Stomach (tissue), 9 donors: Measurements from ENCODE around the gene BACE2. TPM values are rescaled to one million over a fixed set of nuclear protein-coding genes. Genes with fewer than 3 reads are reported as not detected.

Source experiments
- DNase-seq, 2 donors: peaks; one replicate each; pipeline versions ENCODE4 v3.0.0 to v3.0.0-alpha.2; 2013 to 2019
- H3K27ac ChIP-seq, 5 donors: fragments of 200-600 bp in 4 of 5; sonication (generic) in 4 of 5; one replicate each; pipeline ENCODE4 v1.5.1; 2013 to 2019; ENCODE audit warnings: mild to moderate bottlenecking in 1 of 5, moderate library complexity in 1 of 5
- H3K27me3 ChIP-seq, 3 donors: fragments of 200-600 bp; sonication (generic); one replicate each; pipeline ENCODE4 v1.5.1; 2017 to 2019; ENCODE audit warnings: mixed run types in 1 of 3
- H3K36me3 ChIP-seq, 4 donors: fragments of 200-600 bp; sonication (generic); 1 replicate in 3 of 4; 2 replicates in 1 of 4; pipeline ENCODE4 v1.5.1; 2016 to 2019
- H3K4me1 ChIP-seq, 4 donors: fragments of 200-600 bp; sonication (generic); one replicate each; pipeline ENCODE4 v1.5.1; 2016 to 2019
- H3K4me3 ChIP-seq, 4 donors: fragments of 200-600 bp; sonication (generic) in 3 of 4; one replicate each; pipeline ENCODE4 v1.5.1; 2016 to 2019; ENCODE audit warnings: mild to moderate bottlenecking in 1 of 4
- H3K9me3 ChIP-seq, 4 donors: fragments of 200-600 bp; sonication (generic); one replicate each; pipeline ENCODE4 v1.5.1; 2016 to 2019
- EP300 ChIP-seq: sonication (generic); formaldehyde crosslinking; IDR thresholded peaks from one replicate; pipeline ENCODE4 v1.6.1; 2017; ENCODE audit warnings: antibody characterized with exemption
- POLR2A ChIP-seq, 4 donors: fragments of 450-650 bp; IDR thresholded peaks; one replicate each; pipeline ENCODE4 v1.6.1; 2016; ENCODE audit warnings: antibody characterized with exemption in 4 of 4, control low read depth in 2 of 4, mild to moderate bottlenecking in 1 of 4, moderate library complexity in 1 of 4
- POLR2AphosphoS5 ChIP-seq, 3 donors: sonication (generic); formaldehyde crosslinking; IDR thresholded peaks; one replicate each; pipeline ENCODE4 v1.6.1; 2016; ENCODE audit warnings: antibody characterized with exemption in 3 of 3
- WGBS, 5 donors: extraction: QIAGEN DNeasy Blood & Tissue Kit in 3 of 5; methylation state at CpG; one replicate each; pipeline versions ENCODE4 v1.1.5 to v1.1.7; 2013 to 2018; 5-methylcytosine and 5-hydroxymethylcytosine counted together
- intact Hi-C: fragments of 100-400 bp; cut with DNase I; formaldehyde crosslinking; loops from one replicate; pipeline ENCODE4 v1.15.1; 2023; ENCODE audit warnings: low total_unique reads
- polyA plus RNA-seq, 3 donors: library from polyadenylated mRNA; stranded (reverse); fragments of 200-250 nt; gene quantifications; one replicate each; pipeline ENCODE4 v1.2.3, GENCODE V29; 2013
- total RNA-seq, 5 donors: library from RNA; depleted of rRNA; stranded (reverse); fragments of >200 nt; gene quantifications; one replicate each; pipeline versions ENCODE4 v1.1.0 to v1.2.3, GENCODE V29; 2014 to 2016
- TF ChIP-seq, protein P1 (sequence below), 7 experiments: fragments of 450-650 bp in 4 of 7; fragments of 200-600 bp in 3 of 7; sonication (generic) in 3 of 7; IDR thresholded peaks; one replicate each; pipeline ENCODE4 v1.5.1; 2016 to 2019; ENCODE audit warnings: antibody characterized with exemption in 7 of 7, control low read depth in 2 of 7, mild to moderate bottlenecking in 1 of 7
- donor health status: healthy with polysubstance abuse.
- donor health status: Bipolar disorder and iron deficiency.
- donor health status: healthy.

BACE2 gene
- total and polyA plus RNA-seq, 8 donors: 7.6 to 244 (median 51.4) TPM

DNA sequence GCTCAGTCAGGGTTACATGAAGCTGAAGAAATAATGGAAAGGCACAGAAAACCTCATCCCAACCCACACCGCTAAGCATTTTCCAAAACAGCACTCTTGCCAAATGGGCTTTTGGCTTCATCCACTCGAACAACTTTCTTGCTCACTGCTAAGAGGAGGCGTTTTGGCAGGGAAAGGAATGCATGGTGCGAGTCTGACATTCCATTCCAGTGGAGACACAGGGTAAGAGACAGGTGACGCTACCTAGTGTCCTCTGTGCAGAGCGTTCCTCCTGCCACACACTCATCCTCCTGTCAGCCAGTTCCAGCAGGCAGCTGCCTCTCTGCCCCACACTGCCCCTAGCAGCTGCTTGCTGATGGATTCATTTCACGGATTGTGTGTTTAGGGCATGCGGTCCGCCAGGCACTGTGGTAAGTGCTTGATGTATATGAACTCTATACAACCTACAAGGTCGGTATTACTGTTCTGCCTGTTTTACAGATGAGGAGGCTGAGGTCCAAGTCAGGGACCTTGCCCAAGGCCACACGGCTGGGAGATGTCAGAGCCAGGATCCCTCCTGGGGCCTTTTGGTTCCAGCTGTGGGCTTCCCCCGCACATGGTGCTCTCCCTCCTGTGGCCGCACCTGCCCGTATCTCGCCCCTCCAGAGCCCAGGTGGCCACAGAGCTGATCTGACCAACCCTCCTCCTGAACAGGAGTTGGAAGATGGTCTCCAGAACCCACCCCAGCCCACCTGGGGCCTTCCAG, 25.7 kb upstream of the BACE2 start:
- Histone ChIP-seq H3K9me3 (no peaks in the 10 kb centered on the region), H3K4me1 (peaks cover 0 to 11% (median 4%) of the 10 kb centered on the region in 4 donors), H3K36me3 (no peaks in the 10 kb centered on the region), H3K4me3 (no peak overlapping the region), H3K27ac (no peak overlapping the region), H3K27me3 (peaks cover 0 to 10% (median 0%) of the 10 kb centered on the region in 3 donors)
- intact Hi-C loops: no loop called here
- peak in 1 of 2 donors; percentile 46 for DNase-seq
- 63 to 75% (median 69%) methylated on average over 14 to 15 of the region's 15 CpGs for WGBS, 5 donors
- TF ChIP-seq POLR2A (IDR thresholded peaks at IDR 0.05) (no peak), EP300 (no peak), POLR2AphosphoS5 (IDR thresholded peaks at IDR 0.05) (no peak)
- TF ChIP-seq, protein P1, sequence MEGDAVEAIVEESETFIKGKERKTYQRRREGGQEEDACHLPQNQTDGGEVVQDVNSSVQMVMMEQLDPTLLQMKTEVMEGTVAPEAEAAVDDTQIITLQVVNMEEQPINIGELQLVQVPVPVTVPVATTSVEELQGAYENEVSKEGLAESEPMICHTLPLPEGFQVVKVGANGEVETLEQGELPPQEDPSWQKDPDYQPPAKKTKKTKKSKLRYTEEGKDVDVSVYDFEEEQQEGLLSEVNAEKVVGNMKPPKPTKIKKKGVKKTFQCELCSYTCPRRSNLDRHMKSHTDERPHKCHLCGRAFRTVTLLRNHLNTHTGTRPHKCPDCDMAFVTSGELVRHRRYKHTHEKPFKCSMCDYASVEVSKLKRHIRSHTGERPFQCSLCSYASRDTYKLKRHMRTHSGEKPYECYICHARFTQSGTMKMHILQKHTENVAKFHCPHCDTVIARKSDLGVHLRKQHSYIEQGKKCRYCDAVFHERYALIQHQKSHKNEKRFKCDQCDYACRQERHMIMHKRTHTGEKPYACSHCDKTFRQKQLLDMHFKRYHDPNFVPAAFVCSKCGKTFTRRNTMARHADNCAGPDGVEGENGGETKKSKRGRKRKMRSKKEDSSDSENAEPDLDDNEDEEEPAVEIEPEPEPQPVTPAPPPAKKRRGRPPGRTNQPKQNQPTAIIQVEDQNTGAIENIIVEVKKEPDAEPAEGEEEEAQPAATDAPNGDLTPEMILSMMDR (IDR thresholded peaks at IDR 0.05): no peak

DNA sequence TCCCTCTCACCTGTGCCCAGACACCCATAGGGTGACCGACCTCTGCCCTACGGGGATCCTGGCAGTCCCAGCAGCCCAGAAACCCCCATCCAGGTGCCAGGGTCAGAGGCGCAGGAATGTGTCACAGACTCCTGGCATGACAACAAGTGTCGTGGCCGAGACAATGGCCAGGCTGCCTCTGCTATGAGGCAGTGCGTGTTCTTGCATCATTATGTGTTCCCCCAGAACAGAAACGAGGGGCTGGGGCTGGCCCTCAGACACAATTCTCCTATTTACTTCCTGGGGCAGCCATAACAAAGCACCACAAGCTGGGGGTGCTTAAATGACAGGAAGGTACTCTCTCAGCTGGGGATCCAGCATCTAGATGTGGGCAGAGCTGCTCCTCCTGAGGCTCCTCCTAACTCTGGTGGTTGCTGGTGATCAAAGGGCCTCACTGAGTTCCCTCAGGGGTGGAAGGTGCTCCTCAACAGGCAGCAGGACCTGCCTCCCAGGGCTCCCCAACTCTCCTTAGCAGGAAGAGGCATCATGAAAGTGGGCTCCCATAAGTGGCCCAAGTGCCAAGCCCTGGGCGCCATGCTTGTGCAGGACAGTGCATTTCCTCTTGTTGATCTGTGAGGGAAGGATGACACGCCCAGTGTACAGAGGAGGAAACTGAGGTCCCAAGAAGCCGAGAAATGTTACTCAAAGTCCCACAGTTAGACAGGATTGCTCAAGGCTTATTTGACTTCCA, 24.2 kb upstream of the BACE2 start:
- Histone ChIP-seq H3K27ac (no peak overlapping the region), H3K4me1 (peaks cover 0 to 18% (median 4%) of the 10 kb centered on the region in 4 donors), H3K4me3 (no peak overlapping the region), H3K36me3 (no peaks in the 10 kb centered on the region), H3K9me3 (no peaks in the 10 kb centered on the region), H3K27me3 (peaks cover 0 to 14% (median 0%) of the 10 kb centered on the region in 3 donors)
- TF ChIP-seq POLR2AphosphoS5 (IDR thresholded peaks at IDR 0.05) (no peak), POLR2A (IDR thresholded peaks at IDR 0.05) (no peak), EP300 (no peak)
- TF ChIP-seq, protein P1 (IDR thresholded peaks at IDR 0.05): no peak
- intact Hi-C loops: no loop called here
- DNase-seq: no peak
- 82 to 90% (median 87%) methylated on average over 10 of the region's 10 CpGs for WGBS, 5 donors

DNA sequence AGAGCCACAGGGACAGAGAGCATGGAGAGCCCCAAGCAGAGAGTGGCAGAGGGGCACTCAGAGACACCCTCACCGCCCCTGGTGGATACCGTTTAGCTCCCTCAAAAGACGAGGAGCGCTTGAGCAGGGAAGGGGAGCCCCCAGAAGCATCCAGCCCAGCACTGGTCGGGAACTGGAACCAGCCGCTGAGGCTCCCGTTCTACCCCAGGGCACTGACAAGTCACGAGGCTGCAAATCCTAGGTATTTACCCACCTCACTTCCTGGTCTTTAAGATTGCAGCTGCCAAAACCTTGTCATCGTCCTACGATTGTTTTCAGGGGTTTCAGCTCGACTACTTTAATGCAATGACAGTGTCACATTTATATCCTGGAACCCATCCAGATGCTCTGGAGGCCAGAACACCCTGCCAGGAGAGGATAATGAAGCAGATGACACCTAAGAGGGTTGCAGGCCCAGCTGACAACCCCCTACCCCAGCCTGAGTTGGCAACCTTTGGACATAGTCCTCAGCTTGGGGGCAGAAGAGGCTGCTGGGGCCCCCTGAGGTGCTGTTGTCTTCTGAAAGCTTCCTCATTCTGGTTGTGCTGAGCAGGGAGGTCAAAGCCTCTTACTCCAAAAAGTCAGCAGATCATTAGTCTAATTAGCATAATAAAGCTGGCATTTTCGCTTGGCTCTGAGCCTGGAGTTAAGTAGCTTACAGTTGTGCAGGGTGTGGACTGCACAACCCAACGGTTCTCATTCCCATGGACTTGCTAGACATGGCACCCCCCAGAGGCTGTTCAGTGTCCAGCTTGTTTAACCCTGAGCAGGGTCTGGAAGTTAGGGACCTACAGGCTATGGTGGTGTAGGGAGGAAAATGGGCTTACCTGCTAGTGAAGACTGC, 20.6 kb upstream of the BACE2 start:
- Histone ChIP-seq H3K36me3 (no peaks in the 10 kb centered on the region), H3K27me3 (peaks cover 0 to 23% (median 0%) of the 10 kb centered on the region in 3 donors), H3K27ac (no peak overlapping the region), H3K9me3 (no peaks in the 10 kb centered on the region), H3K4me3 (no peak overlapping the region), H3K4me1 (peaks cover 0 to 11% (median under 1%) of the 10 kb centered on the region in 4 donors)
- intact Hi-C loops: no loop called here
- DNase-seq: no peak
- TF ChIP-seq, protein P1 (IDR thresholded peaks at IDR 0.05): no peak
- TF ChIP-seq POLR2A (IDR thresholded peaks at IDR 0.05) (no peak), EP300 (no peak), POLR2AphosphoS5 (IDR thresholded peaks at IDR 0.05) (no peak)
- 46 to 60% (median 53%) methylated on average over 13 of the region's 13 CpGs for WGBS, 5 donors

DNA sequence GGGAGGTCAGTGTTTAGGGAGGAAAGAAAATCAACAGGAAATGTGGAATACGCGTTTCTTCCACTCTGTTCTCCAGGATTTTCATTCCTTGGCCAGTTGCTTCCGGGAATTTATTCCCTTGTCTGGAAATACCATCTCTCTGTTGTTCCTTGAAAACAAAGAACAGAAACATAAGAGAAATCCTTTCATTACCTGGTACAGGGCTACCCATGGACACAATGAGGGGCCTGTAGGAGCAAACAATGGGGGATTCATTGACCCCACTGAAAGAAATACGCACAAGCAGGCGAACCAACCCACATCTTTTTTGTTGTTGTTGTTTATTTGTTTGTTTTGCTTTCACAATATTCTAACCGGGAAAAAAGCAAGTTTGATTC, 20.0 kb upstream of the BACE2 start:
- H3K27ac ChIP-seq: no peak overlapping the region
- DNase-seq: no peak
- peaks cover 0 to 23% (median 0%) of the 10 kb centered on the region in 3 donors for H3K27me3 ChIP-seq
- H3K36me3 ChIP-seq: no peaks in the 10 kb centered on the region
- 80 to 86% (median 86%) methylated on average over 6 of the region's 6 CpGs for WGBS, 5 donors
- H3K4me3 ChIP-seq: no peak overlapping the region
- intact Hi-C loops: no loop called here
- no peaks in the 10 kb centered on the region for H3K9me3 ChIP-seq
- peaks cover 0 to 11% (median 0%) of the 10 kb centered on the region in 4 donors for H3K4me1 ChIP-seq
- TF ChIP-seq, protein P1 (IDR thresholded peaks at IDR 0.05): no peak
- no peak for TF ChIP-seq POLR2A (IDR thresholded peaks at IDR 0.05)
- no peak for TF ChIP-seq POLR2AphosphoS5 (IDR thresholded peaks at IDR 0.05)
- TF ChIP-seq EP300: no peak
